ENCODE measurements around the gene PCAT6.

DNA sequence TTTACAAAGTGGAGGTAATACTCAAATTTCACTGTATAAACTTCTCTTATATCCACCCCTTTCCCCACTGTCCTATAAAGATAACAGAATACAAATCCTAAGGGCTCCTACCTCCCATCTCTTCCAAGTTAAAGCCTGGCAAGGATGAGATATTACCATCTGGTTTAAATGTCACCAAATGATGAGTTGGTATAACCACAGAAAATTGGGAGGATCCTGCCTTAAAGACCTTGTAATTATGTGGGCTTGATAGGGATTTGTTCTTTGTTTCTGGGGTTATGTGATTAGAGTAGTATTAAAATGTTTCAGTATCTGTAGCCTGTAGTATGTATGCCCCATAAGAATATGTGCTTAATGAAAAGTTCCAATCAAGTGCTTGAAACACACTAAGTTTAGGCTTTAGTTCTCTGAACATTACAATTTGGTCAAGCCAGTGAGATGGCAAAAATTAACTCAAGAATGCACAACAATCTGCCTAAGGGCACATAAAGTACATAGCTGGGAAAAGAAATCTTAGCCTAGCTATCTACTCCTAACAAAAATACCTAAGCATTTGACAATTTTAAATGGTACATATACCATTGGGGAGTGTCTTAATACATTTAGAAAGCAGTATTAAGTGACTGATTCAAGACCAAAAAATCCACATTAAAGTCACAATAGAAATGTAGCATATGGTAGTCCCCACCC, 16.6 kb upstream of the PCAT6 start:
- TF ChIP-seq, protein P1, sequence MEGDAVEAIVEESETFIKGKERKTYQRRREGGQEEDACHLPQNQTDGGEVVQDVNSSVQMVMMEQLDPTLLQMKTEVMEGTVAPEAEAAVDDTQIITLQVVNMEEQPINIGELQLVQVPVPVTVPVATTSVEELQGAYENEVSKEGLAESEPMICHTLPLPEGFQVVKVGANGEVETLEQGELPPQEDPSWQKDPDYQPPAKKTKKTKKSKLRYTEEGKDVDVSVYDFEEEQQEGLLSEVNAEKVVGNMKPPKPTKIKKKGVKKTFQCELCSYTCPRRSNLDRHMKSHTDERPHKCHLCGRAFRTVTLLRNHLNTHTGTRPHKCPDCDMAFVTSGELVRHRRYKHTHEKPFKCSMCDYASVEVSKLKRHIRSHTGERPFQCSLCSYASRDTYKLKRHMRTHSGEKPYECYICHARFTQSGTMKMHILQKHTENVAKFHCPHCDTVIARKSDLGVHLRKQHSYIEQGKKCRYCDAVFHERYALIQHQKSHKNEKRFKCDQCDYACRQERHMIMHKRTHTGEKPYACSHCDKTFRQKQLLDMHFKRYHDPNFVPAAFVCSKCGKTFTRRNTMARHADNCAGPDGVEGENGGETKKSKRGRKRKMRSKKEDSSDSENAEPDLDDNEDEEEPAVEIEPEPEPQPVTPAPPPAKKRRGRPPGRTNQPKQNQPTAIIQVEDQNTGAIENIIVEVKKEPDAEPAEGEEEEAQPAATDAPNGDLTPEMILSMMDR (IDR thresholded peaks at IDR 0.05), result no peak
- TF ChIP-seq POLR2A (IDR thresholded peaks at IDR 0.05), result no peak
